SK-N-MC (cell line): ENCODE measurements around the gene CCDC134.

Experiments
- DNase-seq: peaks from one replicate; pipeline ENCODE4 v3.0.0-alpha.2; 2011; ENCODE audit warnings: low read depth, low spot score
- H3K27ac ChIP-seq: fragments of 200-600 bp; sonication (generic); 2 replicates; pipeline ENCODE4 v1.5.1; 2016; ENCODE audit warnings: mixed run types
- H3K36me3 ChIP-seq: fragments of 200-600 bp; sonication (generic); 2 replicates; pipeline ENCODE4 v1.6.1; 2017; ENCODE audit warnings: antibody characterized with exemption, low read length, mixed read lengths; ENCODE audit not compliant: insufficient read depth
- H3K4me3 ChIP-seq: fragments of 200-600 bp; sonication (generic); 2 replicates; pipeline ENCODE4 v1.5.1; 2016
- H3K9ac ChIP-seq: fragments of 200-600 bp; sonication (generic); 2 replicates; pipeline ENCODE4 v1.8.0; 2017; ENCODE audit warnings: mixed run types, mixed read lengths; ENCODE audit not compliant: insufficient read length
- H3K9me3 ChIP-seq: fragments of 200-600 bp; sonication (generic); 2 replicates; pipeline ENCODE4 v1.6.1; 2017; ENCODE audit warnings: low read depth, mild to moderate bottlenecking, antibody characterized with exemption, low read length, moderate library complexity, mixed read lengths
- EZH2 ChIP-seq: fragments of 200-600 bp; sonication (generic); IDR thresholded peaks from one replicate; pipeline ENCODE4 v1.6.1; 2017; ENCODE audit warnings: antibody characterized with exemption
- FOXP2 ChIP-seq: optimal IDR thresholded peaks from 2 replicates; pipeline ENCODE3; 2011; ENCODE audit warnings: mild to moderate bottlenecking, moderate library complexity; ENCODE audit not compliant: insufficient read depth; ENCODE audit errors: extremely low read length, control extremely low read depth
- POLR2AphosphoS5 ChIP-seq: IDR thresholded peaks from 2 replicates; pipeline ENCODE4 v1.6.1; 2012; ENCODE audit warnings: mild to moderate bottlenecking, low read depth, low read length, borderline replicate concordance

The CCDC134 gene

GRCh38 chr22:41800348-41801146, at the start of gene CCDC134:
CCDC134 (plus strand) TSS chr22:41800679; CDS start chr22:41808891, 8,212 bp downstream.
- Histone ChIP-seq H3K9me3 (no peaks in the 10 kb centered on the region), H3K4me3 (peak within 1 kb of the TSS; percentile 94), H3K27ac (peak within 1 kb of the TSS; percentile 77), H3K9ac (peak within 1 kb of the TSS; percentile 88), H3K36me3 (no peaks in the 10 kb centered on the region)
- TF ChIP-seq EZH2, result no peak
- TF ChIP-seq POLR2AphosphoS5, result peak; percentile 95
- no peak for DNase-seq

DNA sequence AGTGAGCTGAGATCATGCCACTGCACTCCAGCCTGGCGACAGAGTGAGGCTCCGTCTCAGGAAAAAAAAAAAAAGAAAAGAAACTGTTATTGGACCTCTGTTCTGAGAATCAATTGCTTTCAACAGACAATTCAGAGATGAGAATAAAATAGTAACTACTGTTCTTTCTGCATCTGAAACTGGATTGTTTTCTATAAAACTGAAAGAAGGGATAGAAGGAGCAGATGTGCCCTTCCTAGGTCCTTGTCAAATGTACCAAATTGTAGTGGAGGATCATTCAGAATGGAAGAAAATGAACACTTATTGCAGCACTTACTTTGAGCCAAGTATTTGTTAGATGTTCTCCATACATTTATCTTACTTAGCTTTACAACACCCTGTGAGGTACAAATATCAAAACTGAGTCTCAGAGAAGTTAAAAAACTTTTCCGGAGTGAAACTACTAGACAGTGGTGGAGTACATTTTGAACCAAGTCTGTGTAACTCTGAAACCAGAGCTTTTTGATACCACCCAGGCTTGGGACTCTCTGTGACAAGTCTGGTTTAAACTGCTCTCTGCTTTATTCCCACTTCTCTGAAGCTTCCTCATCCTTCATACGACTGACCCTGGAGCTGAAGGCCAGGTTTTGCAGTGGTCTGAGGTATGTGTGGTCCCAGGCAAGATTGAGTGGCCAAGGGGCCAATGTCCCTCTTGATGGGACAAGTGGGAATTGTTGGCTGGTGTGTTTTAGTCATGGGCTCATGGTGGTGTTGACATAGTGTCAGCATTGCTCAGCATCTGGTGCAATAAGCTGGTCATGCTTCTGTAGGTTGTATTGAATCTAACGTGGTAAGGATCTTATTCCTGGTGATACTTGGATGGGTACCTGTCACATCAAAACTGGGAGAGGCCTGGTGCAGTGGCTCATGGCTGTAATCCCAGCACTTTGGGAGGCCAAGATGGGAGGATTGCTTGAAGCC, 48.2 kb upstream of the CCDC134 start:
- no peak overlapping the region for H3K4me3 ChIP-seq
- DNase-seq, result no peak
- no peaks in the 10 kb centered on the region for H3K9me3 ChIP-seq
- H3K9ac ChIP-seq, result no peak overlapping the region
- H3K36me3 ChIP-seq, result no peaks in the 10 kb centered on the region
- no peak for TF ChIP-seq FOXP2
- no peak for TF ChIP-seq POLR2AphosphoS5
- no peak for TF ChIP-seq EZH2
- H3K27ac ChIP-seq, result no peak overlapping the region

- Histone ChIP-seq H3K27ac (no peak overlapping the region), H3K4me3 (no peak overlapping the region), H3K9ac (no peak overlapping the region), H3K36me3 (no peaks in the 10 kb centered on the region), H3K9me3 (no peaks in the 10 kb centered on the region)
- no peak for TF ChIP-seq POLR2AphosphoS5
- no peak for DNase-seq
These were observed 46.5 kb upstream of the CCDC134 start for GRCh38 chr22:41753984-41754383.

DNA sequence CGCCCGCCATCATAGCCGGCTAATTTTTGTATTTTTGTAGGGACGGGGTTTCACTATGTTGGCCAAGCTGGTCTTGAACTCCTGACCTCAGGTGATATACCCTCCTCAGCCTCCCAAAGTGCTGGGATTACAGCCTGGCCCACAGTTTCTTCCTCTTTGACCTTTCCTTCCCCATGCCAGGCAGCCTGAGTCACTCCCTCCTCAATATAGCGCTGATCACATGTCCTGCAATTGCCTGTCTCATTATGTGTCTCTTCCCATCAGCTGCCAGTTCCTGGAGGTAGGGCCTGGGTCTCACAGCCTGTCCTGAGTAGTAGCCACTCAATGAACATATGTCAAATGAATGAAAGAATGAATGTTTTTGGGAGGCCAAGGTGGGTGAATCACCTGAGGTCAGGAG, 43.0 kb upstream of the CCDC134 start:
- no peak overlapping the region for H3K27ac ChIP-seq
- no peaks in the 10 kb centered on the region for H3K36me3 ChIP-seq
- no peak for DNase-seq
- TF ChIP-seq POLR2AphosphoS5 (no peak), FOXP2 (no peak), EZH2 (no peak)
- no peaks in the 10 kb centered on the region for H3K9me3 ChIP-seq
- H3K4me3 ChIP-seq, result no peak overlapping the region
- no peak overlapping the region for H3K9ac ChIP-seq

DNA sequence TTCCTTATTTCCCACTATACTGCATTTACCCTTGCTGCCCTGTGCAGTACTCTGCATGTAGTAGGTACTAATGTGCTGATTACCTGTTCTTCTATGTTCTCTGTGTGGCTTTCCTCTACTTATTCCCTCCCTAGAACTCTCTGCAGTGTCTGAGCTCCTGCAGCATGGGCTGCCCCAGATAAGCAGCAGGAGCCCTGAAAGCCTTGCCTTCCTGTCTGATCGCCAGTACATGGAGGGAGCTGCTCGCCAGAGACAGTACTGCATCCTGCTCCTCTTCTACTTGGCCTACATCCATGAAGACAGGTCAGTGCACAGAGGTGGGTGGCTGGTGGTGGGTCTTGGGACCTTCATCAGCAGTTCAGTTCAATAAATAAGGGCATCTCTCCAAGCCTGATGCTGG, 42.2 kb upstream of the CCDC134 start:
- no peak for TF ChIP-seq FOXP2
- no peak for TF ChIP-seq EZH2
- no peak for TF ChIP-seq POLR2AphosphoS5
- Histone ChIP-seq H3K9ac (no peak overlapping the region), H3K27ac (no peak overlapping the region), H3K36me3 (no peaks in the 10 kb centered on the region), H3K4me3 (no peak overlapping the region), H3K9me3 (no peaks in the 10 kb centered on the region)
- no peak for DNase-seq

DNA sequence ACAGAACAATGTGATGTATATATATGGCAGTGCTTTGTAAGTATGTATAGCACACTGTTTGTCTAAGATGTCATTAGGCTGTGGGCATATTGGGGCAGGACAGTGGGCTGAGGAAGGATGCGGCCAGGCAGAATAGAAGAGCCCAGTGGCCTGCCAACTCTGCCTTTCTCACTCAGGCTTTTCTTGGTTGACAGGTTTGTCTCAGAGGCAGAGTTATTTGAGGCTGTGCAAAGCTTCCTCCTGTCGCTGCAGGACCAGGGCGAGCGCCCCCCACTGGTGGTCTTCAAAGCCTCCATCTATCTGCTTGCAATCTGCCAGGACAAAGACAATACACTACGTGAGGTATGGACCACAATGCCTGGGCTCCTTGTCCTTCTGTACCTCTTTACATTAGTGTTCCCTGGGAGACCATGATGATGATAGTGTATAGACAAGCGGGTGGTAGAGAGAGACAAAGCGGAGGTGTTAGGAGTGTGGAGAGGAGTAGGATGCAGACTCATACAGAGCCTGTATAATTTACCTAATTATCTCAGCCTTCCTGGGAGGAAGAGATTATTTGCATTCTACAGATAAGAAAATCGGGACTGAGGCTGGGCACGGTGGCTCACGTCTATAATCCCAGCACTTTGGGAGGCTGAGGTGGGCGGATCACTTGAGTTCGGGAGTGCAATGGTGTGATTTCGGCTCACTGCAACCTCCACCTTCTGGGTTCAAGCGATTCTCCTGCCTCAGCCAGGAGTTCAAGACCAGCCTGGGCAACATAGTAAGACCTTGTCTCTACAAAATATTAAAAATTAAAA, 37.3 kb upstream of the CCDC134 start:
- Histone ChIP-seq H3K36me3 (no peaks in the 10 kb centered on the region), H3K9ac (no peak overlapping the region), H3K9me3 (no peaks in the 10 kb centered on the region), H3K27ac (no peak overlapping the region), H3K4me3 (no peak overlapping the region)
- no peak for TF ChIP-seq EZH2
- DNase-seq, result no peak

DNA sequence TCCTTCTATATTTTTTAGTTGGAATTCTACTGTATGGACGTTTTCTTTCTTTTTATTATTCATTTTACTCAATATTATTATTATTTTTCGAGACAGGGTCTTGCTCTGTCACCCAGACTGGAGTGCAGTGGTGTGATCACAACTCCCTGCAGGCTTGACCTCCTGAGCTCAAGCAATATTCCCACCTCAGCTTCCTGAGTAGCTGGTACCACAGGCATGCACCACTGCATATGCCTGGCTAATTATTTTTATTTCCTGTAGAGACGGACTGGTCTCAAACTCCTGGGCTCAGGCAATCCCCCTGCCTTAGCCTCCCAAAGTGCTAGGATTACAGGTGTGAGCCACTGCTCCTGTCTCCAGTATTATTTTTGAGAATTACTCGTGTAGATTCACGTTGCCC, 34.0 kb upstream of the CCDC134 start:
- H3K9ac ChIP-seq, result no peak overlapping the region
- no peak for DNase-seq
- no peaks in the 10 kb centered on the region for H3K36me3 ChIP-seq
- no peak overlapping the region for H3K27ac ChIP-seq
- H3K9me3 ChIP-seq, result no peaks in the 10 kb centered on the region
- no peak overlapping the region for H3K4me3 ChIP-seq
- TF ChIP-seq EZH2 (no peak), POLR2AphosphoS5 (no peak), FOXP2 (no peak)

DNA sequence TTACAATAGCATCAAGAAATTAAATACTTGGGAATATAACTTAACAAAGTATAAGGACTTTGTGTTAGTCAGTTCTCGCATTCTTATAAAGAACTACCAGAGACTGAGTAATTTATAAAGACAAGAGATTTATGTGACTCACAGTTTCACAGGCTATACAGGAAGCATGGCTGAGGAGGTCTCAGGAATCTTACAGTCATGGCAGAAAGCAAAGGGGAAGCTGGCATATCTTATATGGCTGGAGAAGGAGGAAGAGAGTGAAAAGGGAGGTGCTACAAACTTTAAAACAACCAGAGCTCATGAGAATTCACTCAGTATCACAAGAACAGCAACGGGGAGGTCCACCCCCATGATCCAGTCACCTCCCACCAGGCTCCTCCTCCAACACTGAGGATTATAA, 32.0 kb upstream of the CCDC134 start:
- DNase-seq, result no peak
- Histone ChIP-seq H3K4me3 (no peak overlapping the region), H3K9ac (no peak overlapping the region), H3K9me3 (no peaks in the 10 kb centered on the region), H3K36me3 (no peaks in the 10 kb centered on the region), H3K27ac (no peak overlapping the region)
- TF ChIP-seq FOXP2 (no peak), EZH2 (no peak), POLR2AphosphoS5 (no peak)
